SHP77 (cell line): ENCODE measurements around the gene BNC2.
"Not testable (repeated sequence)": the region's sequence is repeated elsewhere in the genome, so short reads cannot be mapped to it uniquely, and the experiment has no call there.

Source experiments
- DNase-seq, 2 experiments: peaks; one replicate each; lab custom pipeline; 2025; lab: John Stamatoyannopoulos, UW

BNC2 gene

GRCh38 chr9:16501726-16502125, 368.7 kb downstream of the BNC2 start:
- no peak for DNase-seq

GRCh38 chr9:16501141-16501540, 369.3 kb downstream of the BNC2 start:
- no peak for DNase-seq

GRCh38 chr9:16500386-16500785, 370.1 kb downstream of the BNC2 start:
- no peak for DNase-seq

DNA sequence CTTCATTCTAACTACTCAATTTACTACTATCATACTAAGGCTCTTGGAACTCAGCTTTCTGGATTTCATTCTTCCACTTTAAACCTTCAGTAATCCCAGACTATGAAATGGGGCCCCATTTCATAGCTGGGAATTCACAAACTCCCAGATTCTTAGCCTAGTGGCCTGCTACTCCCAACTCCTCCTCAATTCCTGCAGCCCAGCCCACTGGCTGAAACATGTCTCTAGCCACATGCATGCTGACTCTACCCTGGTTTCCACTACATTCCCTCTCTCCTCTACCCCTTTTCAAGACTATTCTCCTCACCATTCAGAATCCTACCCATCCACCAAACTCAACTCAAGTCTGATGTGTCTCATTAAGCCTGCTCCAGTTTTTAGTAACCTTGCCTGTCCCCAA, 370.6 kb downstream of the BNC2 start:
- no peak for DNase-seq

DNA sequence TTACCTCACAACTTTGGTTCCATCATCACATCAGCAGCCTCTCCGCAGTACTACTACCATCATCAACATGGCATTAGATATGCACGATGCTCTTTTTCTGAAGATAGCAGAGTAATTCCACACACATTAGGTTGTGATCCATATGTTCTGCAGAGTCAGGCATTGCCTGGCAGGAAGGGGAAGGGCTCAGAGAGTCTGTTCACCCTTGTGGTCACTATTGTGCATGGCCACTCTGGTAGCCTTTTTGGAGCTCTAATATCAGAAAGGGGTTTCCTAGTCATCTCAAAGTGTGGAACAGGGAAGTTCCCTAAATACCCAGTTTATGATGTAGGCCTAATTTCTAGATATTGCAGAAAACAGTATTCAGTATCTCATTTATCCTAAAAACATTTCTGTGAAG, 373.6 kb downstream of the BNC2 start:
- DNase-seq, result no peak

- DNase-seq, result no peak
These were observed 382.6 kb downstream of the BNC2 start for GRCh38 chr9:16487915-16488314.

DNA sequence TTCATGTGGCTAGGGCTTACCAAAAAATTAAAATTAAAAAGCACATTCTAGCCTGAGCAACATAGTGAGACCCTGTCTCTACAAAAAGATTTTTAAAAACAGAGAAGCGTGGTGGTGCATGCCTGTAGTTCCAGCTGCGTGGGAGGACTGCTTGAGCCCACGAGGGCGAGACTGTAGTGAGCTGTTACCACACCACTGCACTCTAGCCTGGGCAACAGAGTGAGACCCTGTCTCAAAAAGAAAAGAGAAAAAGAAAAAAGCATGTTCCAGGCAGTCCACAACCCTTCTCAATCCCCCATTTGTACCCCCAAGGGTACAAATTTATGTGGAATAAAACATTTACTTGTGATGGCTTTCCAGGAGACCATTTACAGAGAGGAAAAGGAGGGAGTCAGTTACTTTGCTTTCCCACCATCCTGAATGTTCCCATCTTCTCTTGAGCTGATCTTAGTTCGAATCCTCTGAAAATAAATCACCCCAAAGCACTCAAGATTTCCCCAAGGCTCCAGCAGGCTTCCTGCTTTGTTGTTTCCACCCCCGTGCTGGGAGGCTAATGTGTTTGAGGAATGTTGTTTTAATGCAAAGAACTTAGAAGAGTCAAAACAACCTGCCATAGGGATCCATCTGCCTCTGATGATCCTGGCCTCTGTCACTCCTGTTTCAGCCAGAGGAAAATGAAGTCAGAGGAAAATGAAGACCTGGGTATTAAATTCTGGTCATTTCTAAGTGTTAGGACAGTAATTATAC, 384.7 kb downstream of the BNC2 start:
- no peak for DNase-seq

DNA sequence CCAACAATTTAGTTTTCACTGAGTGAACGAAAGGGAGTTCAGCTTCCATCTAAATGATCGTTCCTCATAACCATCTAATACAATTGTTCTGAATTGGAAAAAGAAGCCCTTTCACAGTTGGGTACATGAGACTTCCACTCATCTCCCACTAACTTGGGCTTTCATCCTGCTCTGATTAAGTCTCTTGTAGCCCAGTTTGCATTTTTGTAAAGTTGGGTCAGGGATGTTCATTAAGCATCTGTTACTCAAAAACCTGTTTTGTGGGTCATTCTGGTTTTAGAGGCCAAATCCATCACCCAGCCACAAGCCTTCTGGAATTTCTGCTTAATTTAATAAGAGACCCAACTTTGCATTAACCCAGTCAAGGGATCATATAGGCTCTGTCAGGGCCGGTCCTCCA, 385.3 kb downstream of the BNC2 start:
- DNase-seq, result no peak

- DNase-seq, result no peak
These were observed 385.7 kb downstream of the BNC2 start for GRCh38 chr9:16484744-16485143.

- DNase-seq, result no peak
These were observed 386.3 kb downstream of the BNC2 start for GRCh38 chr9:16484180-16484579.

- DNase-seq, result no peak
These were observed 387.7 kb downstream of the BNC2 start for GRCh38 chr9:16482764-16483163.

GRCh38 chr9:16480584-16480983, 389.9 kb downstream of the BNC2 start:
- not testable (repeated sequence) for DNase-seq

DNA sequence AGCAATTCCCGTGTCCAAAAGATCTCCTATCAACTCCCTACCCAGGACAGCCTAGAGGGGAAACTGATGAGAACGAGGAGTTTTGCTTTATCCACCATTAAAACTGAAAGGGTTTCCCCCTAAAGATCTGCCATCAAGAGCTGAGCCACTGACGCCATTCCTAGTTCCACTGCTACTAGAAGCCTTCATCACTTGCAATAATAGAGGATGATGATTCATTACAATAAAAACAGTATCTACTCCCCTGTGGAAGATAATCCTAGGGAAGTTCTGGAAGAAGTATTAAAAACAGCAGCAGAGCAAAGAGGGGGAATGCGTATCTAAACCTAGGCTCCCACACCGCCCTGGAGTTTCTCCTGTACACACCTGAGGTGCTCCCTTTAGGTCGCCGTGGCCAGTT, 394.5 kb downstream of the BNC2 start:
- DNase-seq, result no peak

- DNase-seq, result no peak
These were observed 395.2 kb downstream of the BNC2 start for GRCh38 chr9:16475257-16475656.

GRCh38 chr9:16469184-16469583, 401.3 kb downstream of the BNC2 start:
- no peak for DNase-seq

GRCh38 chr9:16461851-16462250, 408.6 kb downstream of the BNC2 start:
- DNase-seq, result no peak

- no peak for DNase-seq
These were observed 409.2 kb downstream of the BNC2 start for GRCh38 chr9:16461137-16461840.

DNA sequence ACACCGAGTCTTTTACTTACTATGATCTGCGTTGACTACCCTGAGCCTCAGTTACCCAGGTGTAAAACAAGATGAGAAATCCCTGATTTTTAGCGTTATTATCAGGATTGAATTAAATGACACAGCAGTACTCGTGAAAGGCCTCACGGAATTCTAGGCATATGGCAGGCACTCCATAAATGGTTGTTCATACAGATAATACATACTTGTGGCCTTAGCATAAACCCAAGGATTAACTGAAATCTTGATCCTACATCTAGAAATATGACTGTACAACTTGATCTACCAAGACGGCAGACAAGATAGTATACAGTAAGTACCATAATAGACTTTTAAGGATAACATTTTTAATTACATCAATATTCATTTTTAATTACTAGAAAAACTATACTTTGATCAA, 409.8 kb downstream of the BNC2 start:
- DNase-seq, result no peak

DNA sequence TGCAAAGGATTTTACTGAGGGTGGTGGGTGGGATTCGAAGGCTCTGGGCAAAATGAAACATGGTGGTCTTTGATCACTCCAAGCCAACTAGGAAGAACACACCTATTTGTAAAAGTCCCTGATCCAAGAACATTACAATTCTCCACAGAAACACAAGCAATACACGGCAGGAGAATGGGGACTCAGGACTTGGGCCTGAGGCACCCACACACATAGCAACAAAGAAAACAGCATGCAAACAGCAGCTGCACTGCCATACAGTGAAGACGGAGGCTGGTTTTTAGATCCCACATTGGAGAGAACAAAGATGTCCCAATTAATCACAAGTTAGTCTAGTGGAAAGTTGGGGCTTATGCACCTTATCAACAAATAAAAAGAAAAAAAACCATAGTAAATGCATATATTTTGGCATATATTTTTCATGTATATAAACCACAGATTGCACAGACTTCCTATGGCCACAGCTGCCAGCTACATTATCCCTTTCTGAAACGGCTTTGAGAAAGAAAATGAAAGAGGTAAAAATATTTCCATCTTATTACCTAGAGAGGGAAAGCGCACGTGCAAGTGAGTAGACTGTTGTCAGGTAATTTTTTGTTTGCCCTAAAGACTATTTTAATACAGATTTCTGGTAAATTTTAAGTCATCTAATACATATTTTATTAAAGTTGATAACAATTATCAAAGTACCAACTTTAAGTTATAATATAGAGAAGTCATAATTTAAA, 410.9 kb downstream of the BNC2 start:
- no peak for DNase-seq

- DNase-seq, result no peak
These were observed 411.6 kb downstream of the BNC2 start for GRCh38 chr9:16458696-16459420.

DNA sequence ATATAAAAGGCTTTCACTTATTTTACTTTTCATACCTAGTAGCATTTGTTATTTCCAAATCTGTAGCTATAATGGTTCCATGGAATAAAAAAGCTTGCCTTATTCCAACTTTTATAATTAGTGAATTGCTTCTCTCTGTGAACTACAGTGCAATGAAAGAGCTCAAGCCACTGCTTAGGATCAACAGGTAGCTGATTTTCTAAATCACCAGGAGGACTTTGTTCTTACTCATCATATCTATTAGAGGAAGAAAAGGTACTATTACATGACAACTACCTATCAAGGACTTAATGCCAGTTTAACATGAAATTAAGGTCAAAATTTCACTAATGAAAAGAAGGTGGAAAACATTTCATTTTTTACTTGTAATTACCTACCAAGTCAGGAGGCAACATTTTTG, 414.6 kb downstream of the BNC2 start:
- no peak for DNase-seq

GRCh38 chr9:16453390-16453789, 417.1 kb downstream of the BNC2 start:
- no peak for DNase-seq
